Cardiac fibroblast (primary cell): ENCODE results near the gene PRPF8.
A peak's percentile ranks its signal among the peaks of the same experiment; 100 is the strongest.

ENCODE experiments used
- DNase-seq, 2 donors: peaks; one replicate each; pipeline versions ENCODE4 v3.0.0 to v3.0.0-alpha.2; 2010; ENCODE audit warnings: low read depth in 2 of 2
- H3K4me3 ChIP-seq, 2 donors: replicated peaks in 1 of 2; 1 replicate in 1 of 2; 2 replicates in 1 of 2; pipeline ENCODE4 v1.5.1; 2011; ENCODE audit warnings: low read depth in 2 of 2, low read length in 2 of 2, mild to moderate bottlenecking in 2 of 2, moderate library complexity in 1 of 2
- CTCF ChIP-seq: IDR thresholded peaks from one replicate; pipeline ENCODE4 v1.5.1; 2011; ENCODE audit warnings: low read depth, mild to moderate bottlenecking, low read length, inconsistent platforms

The PRPF8 gene

DNA sequence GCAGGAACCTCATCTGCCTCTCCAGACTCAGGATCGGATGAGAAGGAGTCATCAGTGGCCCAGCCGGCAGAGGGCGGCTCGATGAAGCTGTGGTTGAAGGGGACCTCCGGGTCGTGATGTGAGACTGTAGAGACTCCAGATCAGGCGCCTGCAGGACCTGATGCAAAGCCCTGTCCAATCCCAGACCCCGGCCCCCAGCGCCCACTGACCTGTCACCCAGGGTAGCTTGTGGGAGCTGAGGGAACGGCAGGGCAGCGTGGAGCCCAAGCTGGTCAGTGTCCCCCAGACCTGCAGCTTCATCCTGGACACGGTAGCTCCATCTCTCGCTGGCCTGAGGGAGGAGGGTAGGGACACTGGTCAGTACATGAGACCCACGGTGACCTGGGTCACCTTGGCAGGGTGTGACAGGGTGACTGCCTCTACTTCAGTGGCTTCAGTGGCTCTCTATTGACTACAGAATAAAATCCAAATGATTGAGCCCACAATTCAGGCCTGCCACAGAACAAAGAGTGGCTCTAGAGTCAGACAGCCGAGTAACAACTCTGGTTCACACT, 47.9 kb downstream of the PRPF8 start:
- TF ChIP-seq CTCF: no peak
- no peak for DNase-seq
- no peak overlapping the region for H3K4me3 ChIP-seq

- no peak for DNase-seq
- no peak for TF ChIP-seq CTCF
- no peak overlapping the region for H3K4me3 ChIP-seq
Measured at GRCh38 chr17:1635675-1636465, 48.8 kb downstream of the PRPF8 start.

GRCh38 chr17:1634841-1635650, 49.6 kb downstream of the PRPF8 start:
- no peak for DNase-seq
- H3K4me3 ChIP-seq: no peak overlapping the region
- no peak for TF ChIP-seq CTCF

- DNase-seq: no peak
- H3K4me3 ChIP-seq: no peak overlapping the region
- TF ChIP-seq CTCF: no peak
Measured at GRCh38 chr17:1630662-1631061, 54.0 kb downstream of the PRPF8 start.

- peak; percentile 73 for TF ChIP-seq CTCF
- peak; percentile 61 to 65 for DNase-seq
- H3K4me3 ChIP-seq: peak overlapping the region; percentile 68 to 75
Measured at GRCh38 chr17:1629504-1630310, 55.0 kb downstream of the PRPF8 start.

GRCh38 chr17:1628856-1629503, 55.7 kb downstream of the PRPF8 start:
- no peak for TF ChIP-seq CTCF
- H3K4me3 ChIP-seq: peak overlapping the region; percentile 68 to 75
- peak; percentile 94 to 96 for DNase-seq
